PC-3 (cell line): ENCODE results near the gene P3H2. TPM values are rescaled to one million over a fixed set of nuclear protein-coding genes. Genes with fewer than 3 reads are reported as not detected.

ENCODE experiments used
- ATAC-seq: fragments of 200-7000 bp; cut with Tn5 transposase; 2 replicates; pipeline ENCODE4 v1.9.1; 2020; ENCODE audit warnings: mild to moderate bottlenecking, moderate library complexity
- BruUV-seq: library from RNA; stranded (reverse); fragments of 400-500 nt; replicated peaks from 2 replicates; lab custom pipeline; 2021; lab: Mats Ljungman, UMichigan
- CTCF ChIA-PET: fragments of 300-600 bp; sonication (Branson Sonifier 250); formaldehyde crosslinking; loops from one replicate; lab custom pipeline; 2022; ENCODE audit warnings: antibody characterized with exemption; lab: Charles Lee
- POLR2A ChIA-PET: fragments of 300-600 bp; sonication (Branson Sonifier 250); formaldehyde crosslinking; loops from one replicate; lab custom pipeline; 2022; ENCODE audit warnings: antibody characterized with exemption; ENCODE audit not compliant: unreplicated experiment; lab: Charles Lee
- DNase-seq: peaks from one replicate; pipeline ENCODE4 v3.0.0-alpha.2; 2015
- H2AFZ ChIP-seq: fragments of 300-600 bp; sonication (generic); 2 replicates; pipeline ENCODE4 v1.6.0; 2016; ENCODE audit warnings: antibody characterized with exemption, low read length
- H3F3A ChIP-seq: fragments of 300-600 bp; sonication (generic); one replicate; pipeline ENCODE4 v1.6.0; 2017; ENCODE audit warnings: antibody characterized with exemption, low read length, control low read depth, mild to moderate bottlenecking; ENCODE audit not compliant: unreplicated experiment
- H3K27ac ChIP-seq: fragments of 300-600 bp; sonication (generic); 2 replicates; pipeline ENCODE4 v1.5.1; 2016; ENCODE audit warnings: mild to moderate bottlenecking, low read length
- H3K27me3 ChIP-seq: fragments of 300-600 bp; sonication (generic); 2 replicates; pipeline ENCODE4 v1.6.1; 2016; ENCODE audit warnings: low read length, mixed read lengths
- H3K36me3 ChIP-seq: fragments of 300-600 bp; sonication (generic); 2 replicates; pipeline ENCODE4 v1.6.1; 2016; ENCODE audit warnings: low read depth, mixed run types, low read length, mixed read lengths
- H3K4me1 ChIP-seq: fragments of 300-600 bp; sonication (generic); 2 replicates; pipeline ENCODE4 v1.5.1; 2016; ENCODE audit warnings: low read length; ENCODE audit not compliant: insufficient read depth
- H3K4me2 ChIP-seq: fragments of 300-600 bp; sonication (generic); 2 replicates; pipeline ENCODE4 v1.6.0; 2016; ENCODE audit warnings: low read length
- H3K4me3 ChIP-seq: fragments of 300-600 bp; sonication (generic); 2 replicates; pipeline ENCODE4 v1.5.1; 2016; ENCODE audit warnings: mild to moderate bottlenecking, low read length, mixed read lengths
- H3K79me2 ChIP-seq: fragments of 300-600 bp; sonication (generic); 2 replicates; pipeline ENCODE4 v1.6.1; 2017; ENCODE audit warnings: low read length, mixed read lengths
- H3K9ac ChIP-seq: fragments of 300-600 bp; sonication (generic); 2 replicates; pipeline ENCODE4 v1.6.0; 2016; ENCODE audit warnings: mild to moderate bottlenecking, low read length
- H3K9me2 ChIP-seq: fragments of 300-600 bp; sonication (generic); replicated peaks from 2 replicates; pipeline ENCODE4 v1.6.1; 2016; ENCODE audit warnings: mixed run types, low read length, mixed read lengths
- H3K9me3 ChIP-seq: fragments of 300-600 bp; sonication (generic); 2 replicates; pipeline ENCODE4 v1.6.1; 2016; ENCODE audit warnings: low read length, mixed read lengths
- H4K20me1 ChIP-seq: fragments of 300-600 bp; sonication (generic); 2 replicates; pipeline ENCODE4 v1.6.1; 2016; ENCODE audit warnings: low read length, mixed read lengths
- CTCF ChIP-seq: fragments of 300-600 bp; sonication (generic); conservative IDR thresholded peaks from 2 replicates; pipeline ENCODE4 v1.5.1; 2017; ENCODE audit warnings: antibody characterized with exemption, low read depth, mild to moderate bottlenecking, low read length
- EZH2 ChIP-seq: fragments of 300-600 bp; sonication (generic); IDR thresholded peaks from one replicate; pipeline ENCODE4 v1.6.1; 2017; ENCODE audit warnings: antibody characterized with exemption, mild to moderate bottlenecking, low read length; ENCODE audit not compliant: unreplicated experiment
- EZH2phosphoT487 ChIP-seq: fragments of 300-600 bp; sonication (generic); IDR thresholded peaks from 2 replicates; pipeline ENCODE4 v1.6.1; 2018; ENCODE audit warnings: mild to moderate bottlenecking, antibody characterized with exemption, low read length, borderline replicate concordance
- intact Hi-C: fragments of 100-400 bp; cut with micrococcal nuclease; formaldehyde crosslinking; loops from 2 replicates; pipeline ENCODE4 v1.9.0; 2023
- total RNA-seq: library from RNA; depleted of rRNA; stranded (reverse); fragments of >200 nt; gene quantifications from 2 replicates; pipeline ENCODE4 v1.2.3, GENCODE V29; 2014

Gene P3H2
- total RNA-seq, 1 experiment from 2014 or later: 4.5 TPM

- DNase-seq (no peak), ATAC-seq (no peak)
- Histone ChIP-seq H3K9me2 (no peaks in the 10 kb centered on the region), H3K36me3 (no peaks in the 10 kb centered on the region), H3K9me3 (no peaks in the 10 kb centered on the region), H3K27ac (no peak overlapping the region), H3K4me3 (no peak overlapping the region), H3K4me2 (no peak overlapping the region), H3F3A (no peaks in the 10 kb centered on the region), H2AFZ (no peak overlapping the region), H3K27me3 (no peaks in the 10 kb centered on the region), H3K79me2 (no peaks in the 10 kb centered on the region), H4K20me1 (no peaks in the 10 kb centered on the region), H3K9ac (no peak overlapping the region), H3K4me1 (peaks cover 4% of the 10 kb centered on the region; the same call in 1 of the 2 replicates)
- ChIA-PET CTCF (no interaction called here), POLR2A (interaction anchor here (0.6 kb wide), 1 partner anchor 647 kb away, joined by 8 read pairs; no protein-coding TSS in a partner anchor)
- intact Hi-C loops: loop anchor here (5.0 to 10.0 kb wide), 3 partner anchors 420 to 1090 kb away; partner anchors contain the start of gene CLDN16
- no peak for TF ChIP-seq EZH2
- TF ChIP-seq EZH2phosphoT487: no peak
- no peak for TF ChIP-seq CTCF
- BruUV-seq: no TSS peak
These were observed 155.9 kb downstream of the P3H2 start for GRCh38 chr3:189964623-189965332.

DNA sequence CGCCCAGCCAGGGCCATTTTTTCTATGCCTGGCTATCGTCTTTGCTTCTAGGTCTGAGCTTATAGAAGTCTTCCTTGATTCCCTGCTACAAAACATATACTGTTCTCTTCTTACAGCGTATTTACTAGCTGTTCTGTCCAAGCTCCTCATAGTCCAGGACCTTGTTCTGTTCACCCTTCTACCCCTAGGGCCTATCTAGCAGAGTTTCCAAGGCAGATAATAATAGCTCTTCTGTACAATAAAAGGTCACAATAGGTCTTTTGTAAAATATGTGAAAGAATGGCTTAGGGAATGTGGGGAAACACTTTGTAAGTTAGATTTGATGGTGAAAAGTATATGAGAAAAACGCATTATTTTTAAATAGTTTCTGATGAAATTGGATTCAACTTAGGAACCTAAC lies 158.2 kb downstream of the P3H2 start:
- DNase-seq (no peak), ATAC-seq (no peak)
- H2AFZ ChIP-seq: no peak overlapping the region
- no peak overlapping the region for H3K27ac ChIP-seq
- POLR2A ChIA-PET: no interaction called here
- H3K79me2 ChIP-seq: no peaks in the 10 kb centered on the region
- BruUV-seq: no TSS peak
- H3F3A ChIP-seq: no peaks in the 10 kb centered on the region
- H3K4me1 ChIP-seq: peaks cover 4% of the 10 kb centered on the region; the same call in 1 of the 2 replicates
- intact Hi-C loops: loop anchor here (10.0 kb wide), 2 partner anchors 422 to 1092 kb away; partner anchors contain the start of gene CLDN16
- no peaks in the 10 kb centered on the region for H3K9me2 ChIP-seq
- CTCF ChIA-PET: no interaction called here
- no peak overlapping the region for H3K4me2 ChIP-seq
- no peak overlapping the region for H3K9ac ChIP-seq
- TF ChIP-seq EZH2 (no peak), EZH2phosphoT487 (no peak), CTCF (no peak)
- H4K20me1 ChIP-seq: no peaks in the 10 kb centered on the region
- H3K27me3 ChIP-seq: no peaks in the 10 kb centered on the region
- H3K9me3 ChIP-seq: no peaks in the 10 kb centered on the region
- no peaks in the 10 kb centered on the region for H3K36me3 ChIP-seq
- no peak overlapping the region for H3K4me3 ChIP-seq
